ENCODE measurements around the gene KLHL4. TPM values are rescaled to one million over a fixed set of nuclear protein-coding genes. Genes with fewer than 3 reads are reported as not detected.

Gene KLHL4
- total and polyA plus RNA-seq, 9 of the 15 experiments (the other 6 are each of a cell fraction or from before 2014, with no cell fraction given) = 0.04 to 0.16 (median 0.06) TPM; not detected in 1

GRCh38 chrX:87710580-87710979, 193.0 kb downstream of the KLHL4 start:
- H3K9me3 ChIP-seq (replicated peaks; ENCODE audit: control insufficient read depth, insufficient read depth, low read depth, low read length) = no peaks in the 10 kb centered on the region
- TF ChIP-seq, protein P1, sequence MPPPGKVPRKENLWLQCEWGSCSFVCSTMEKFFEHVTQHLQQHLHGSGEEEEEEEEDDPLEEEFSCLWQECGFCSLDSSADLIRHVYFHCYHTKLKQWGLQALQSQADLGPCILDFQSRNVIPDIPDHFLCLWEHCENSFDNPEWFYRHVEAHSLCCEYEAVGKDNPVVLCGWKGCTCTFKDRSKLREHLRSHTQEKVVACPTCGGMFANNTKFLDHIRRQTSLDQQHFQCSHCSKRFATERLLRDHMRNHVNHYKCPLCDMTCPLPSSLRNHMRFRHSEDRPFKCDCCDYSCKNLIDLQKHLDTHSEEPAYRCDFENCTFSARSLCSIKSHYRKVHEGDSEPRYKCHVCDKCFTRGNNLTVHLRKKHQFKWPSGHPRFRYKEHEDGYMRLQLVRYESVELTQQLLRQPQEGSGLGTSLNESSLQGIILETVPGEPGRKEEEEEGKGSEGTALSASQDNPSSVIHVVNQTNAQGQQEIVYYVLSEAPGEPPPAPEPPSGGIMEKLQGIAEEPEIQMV (tag; conservative IDR thresholded peaks at IDR 0.05; ENCODE audit: low read depth) = no peak
- TF ChIP-seq, protein P2, sequence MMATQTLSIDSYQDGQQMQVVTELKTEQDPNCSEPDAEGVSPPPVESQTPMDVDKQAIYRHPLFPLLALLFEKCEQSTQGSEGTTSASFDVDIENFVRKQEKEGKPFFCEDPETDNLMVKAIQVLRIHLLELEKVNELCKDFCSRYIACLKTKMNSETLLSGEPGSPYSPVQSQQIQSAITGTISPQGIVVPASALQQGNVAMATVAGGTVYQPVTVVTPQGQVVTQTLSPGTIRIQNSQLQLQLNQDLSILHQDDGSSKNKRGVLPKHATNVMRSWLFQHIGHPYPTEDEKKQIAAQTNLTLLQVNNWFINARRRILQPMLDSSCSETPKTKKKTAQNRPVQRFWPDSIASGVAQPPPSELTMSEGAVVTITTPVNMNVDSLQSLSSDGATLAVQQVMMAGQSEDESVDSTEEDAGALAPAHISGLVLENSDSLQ (IDR thresholded peaks at IDR 0.05) = no peak
- no peak for TF ChIP-seq ZNF354B (CRISPR knock-in tag; IDR thresholded peaks at IDR 0.05)
- no peak for TF ChIP-seq NFATC3 (IDR thresholded peaks at IDR 0.05)
- TF ChIP-seq GABPA (tag; conservative IDR thresholded peaks at IDR 0.05; ENCODE audit: low read depth) = no peak
- ATAC-seq (no peak), DNase-seq (ENCODE audit: extremely low read depth in 1 of 4, low spot score in 3 of 4) (no peak), FAIRE-seq (no peak)
- H3K9me1 ChIP-seq (ENCODE audit: control insufficient read depth, insufficient read depth, low read length) = no peaks in the 10 kb centered on the region
- H3K79me2 ChIP-seq (ENCODE audit: control insufficient read depth, insufficient read depth, low read length) = no peaks in the 10 kb centered on the region
- BruUV-seq (replicated peaks) = no TSS peak
- H2AFZ ChIP-seq (ENCODE audit: low read depth, low read length) = no peak overlapping the region
- H3K27me3 ChIP-seq (ENCODE audit: control insufficient read depth in 2 of 2, insufficient read depth in 2 of 2, low read length in 2 of 2) = no peaks in the 10 kb centered on the region
- in situ Hi-C loops (cut with MboI) (no loop called here), intact Hi-C loops (cut with micrococcal nuclease) (no loop called here)
- H3K36me3 ChIP-seq (ENCODE audit: control insufficient read depth, insufficient read depth, low read length) = no peaks in the 10 kb centered on the region
- WGBS (ENCODE audit: insufficient coverage, low coverage, missing lambda C conversion rate) = 0% methylated on average over 1 of the region's 1 CpG
- H3K4me3 ChIP-seq = no peak overlapping the region
- H3K4me2 ChIP-seq (ENCODE audit: insufficient read depth, low read length) = no peak overlapping the region
- H3K9ac ChIP-seq (ENCODE audit: insufficient read depth in 1 of 2, low read depth in 2 of 2, low read length in 2 of 2) = no peak overlapping the region
- ChIA-PET CTCF (ENCODE audit: low intra/inter-chr PET ratio) (no interaction called here), POLR2A (no interaction called here)
- no peaks in the 10 kb centered on the region for H4K20me1 ChIP-seq (replicated peaks; ENCODE audit: control insufficient read depth, insufficient read depth, low read length)
- H3K27ac ChIP-seq (ENCODE audit: extremely low read depth, low read depth, low read length) = no peak overlapping the region
- no peaks in the 10 kb centered on the region for H3K4me1 ChIP-seq (replicated peaks in 1 of 2; ENCODE audit: control insufficient read depth in 2 of 2, insufficient read depth in 2 of 2, low read length in 2 of 2)

Measured in K562 (cell line).